Liver (tissue), 3 donors: Measurements from ENCODE around the gene MCM7.

Experiments used
- CTCF ChIP-seq: fragments of 150-350 bp; IDR thresholded peaks from 2 replicates; pipeline ENCODE4 v1.5.1; 2017; ENCODE audit warnings: improper control_type of control experiment, low read depth, low read length; ENCODE audit not compliant: missing input control
- FOXA2 ChIP-seq: IDR thresholded peaks from 2 replicates; pipeline ENCODE4 v1.6.1; 2016; ENCODE audit warnings: antibody characterized with exemption
- RAD21 ChIP-seq, 2 donors: IDR thresholded peaks; 2 replicates each; pipeline ENCODE4 v1.6.1; 2016; ENCODE audit warnings: antibody characterized with exemption in 2 of 2, mild to moderate bottlenecking in 2 of 2
- SP1 ChIP-seq: IDR thresholded peaks from 2 replicates; pipeline ENCODE4 v1.6.1; 2018; ENCODE audit warnings: antibody characterized with exemption, mild to moderate bottlenecking
- donor health status: healthy.
- donor health status: healthy.

- TF ChIP-seq SP1, result peak; percentile 97
- peak; percentile 76 for TF ChIP-seq CTCF
- TF ChIP-seq FOXA2, result no peak
- peak; percentile 76 to 81 for TF ChIP-seq RAD21 (IDR thresholded peaks at IDR 0.05)
Observed at GRCh38 chr7:100130608-100131453, 29.6 kb upstream of the MCM7 start.
